ENCODE measurements around the gene LRP2.
"Not testable (repeated sequence)": the region's sequence is repeated elsewhere in the genome, so short reads cannot be mapped to it uniquely, and the experiment has no call there.

Gene LRP2

GRCh38 chr2:169272010-169272409 lies 90.3 kb downstream of the LRP2 start:
- no peak for TF ChIP-seq CTCF (IDR thresholded peaks at IDR 0.05; ENCODE audit: low read depth, low read length, missing control alignments)
- H3K4me3 ChIP-seq (ENCODE audit: low read depth, low read length), result no peak overlapping the region
- in situ Hi-C loops (cut with HindIII; ENCODE audit: low sequenced_read_pairs), result no loop called here
- no peak for DNase-seq (ENCODE audit: low read depth)

GRCh38 chr2:169270574-169270973 lies 91.8 kb downstream of the LRP2 start:
- in situ Hi-C loops (cut with HindIII; ENCODE audit: low sequenced_read_pairs); DNase-seq (ENCODE audit: low read depth): not testable (repeated sequence)

GRCh38 chr2:169265591-169265990 lies 96.7 kb downstream of the LRP2 start:
- in situ Hi-C loops (cut with HindIII; ENCODE audit: low sequenced_read_pairs), result no loop called here
- DNase-seq (ENCODE audit: low read depth), result no peak
- no peak for TF ChIP-seq CTCF (IDR thresholded peaks at IDR 0.05; ENCODE audit: low read depth, low read length, missing control alignments)
- H3K4me3 ChIP-seq (ENCODE audit: low read depth, low read length), result no peak overlapping the region

More at GRCh38 chr2:169270574-169270973, 91.8 kb downstream of the LRP2 start:
- not testable (repeated sequence) for H3K4me3 ChIP-seq (ENCODE audit: low read depth, low read length)

- H3K4me3 ChIP-seq (ENCODE audit: low read depth, low read length), result no peak overlapping the region
- DNase-seq (ENCODE audit: low read depth), result no peak
- no peak for TF ChIP-seq CTCF (IDR thresholded peaks at IDR 0.05; ENCODE audit: low read depth, low read length, missing control alignments)
- in situ Hi-C loops (cut with HindIII; ENCODE audit: low sequenced_read_pairs), result no loop called here
Measured at GRCh38 chr2:169260846-169261642, 101.3 kb downstream of the LRP2 start.

GRCh38 chr2:169260246-169260645 lies 102.1 kb downstream of the LRP2 start:
- DNase-seq (ENCODE audit: low read depth), result no peak

GRCh38 chr2:169259402-169259801 lies 102.9 kb downstream of the LRP2 start:
- in situ Hi-C loops (cut with HindIII; ENCODE audit: low sequenced_read_pairs), result no loop called here
- no peak for TF ChIP-seq CTCF (IDR thresholded peaks at IDR 0.05; ENCODE audit: low read depth, low read length, missing control alignments)
- no peak for DNase-seq (ENCODE audit: low read depth)
- no peak overlapping the region for H3K4me3 ChIP-seq (ENCODE audit: low read depth, low read length)

More at GRCh38 chr2:169260246-169260645, 102.1 kb downstream of the LRP2 start:
- no peak overlapping the region for H3K4me3 ChIP-seq (ENCODE audit: low read depth, low read length)
- TF ChIP-seq CTCF (IDR thresholded peaks at IDR 0.05; ENCODE audit: low read depth, low read length, missing control alignments), result no peak
- in situ Hi-C loops (cut with HindIII; ENCODE audit: low sequenced_read_pairs), result no loop called here

GRCh38 chr2:169258045-169258601 lies 104.2 kb downstream of the LRP2 start:
- no peak for TF ChIP-seq CTCF (IDR thresholded peaks at IDR 0.05; ENCODE audit: low read depth, low read length, missing control alignments)
- H3K4me3 ChIP-seq (ENCODE audit: low read depth, low read length), result no peak overlapping the region
- in situ Hi-C loops (cut with HindIII; ENCODE audit: low sequenced_read_pairs), result no loop called here
- no peak for DNase-seq (ENCODE audit: low read depth)

Data from astrocyte of the cerebellum (primary cell).